Smooth muscle cell of bladder (primary cell): ENCODE measurements around the gene EEF1AKMT4. TPM values are rescaled to one million over a fixed set of nuclear protein-coding genes. Genes with fewer than 3 reads are reported as not detected.

Source experiments
- total RNA-seq: library from RNA; depleted of rRNA; stranded (reverse); fragments of >200 nt; gene quantifications from 2 replicates; pipeline ENCODE4 v1.2.3, GENCODE V29; 2014

EEF1AKMT4 gene
- 3.4 and 4.8 TPM in 2 replicates for total RNA-seq

DNA sequence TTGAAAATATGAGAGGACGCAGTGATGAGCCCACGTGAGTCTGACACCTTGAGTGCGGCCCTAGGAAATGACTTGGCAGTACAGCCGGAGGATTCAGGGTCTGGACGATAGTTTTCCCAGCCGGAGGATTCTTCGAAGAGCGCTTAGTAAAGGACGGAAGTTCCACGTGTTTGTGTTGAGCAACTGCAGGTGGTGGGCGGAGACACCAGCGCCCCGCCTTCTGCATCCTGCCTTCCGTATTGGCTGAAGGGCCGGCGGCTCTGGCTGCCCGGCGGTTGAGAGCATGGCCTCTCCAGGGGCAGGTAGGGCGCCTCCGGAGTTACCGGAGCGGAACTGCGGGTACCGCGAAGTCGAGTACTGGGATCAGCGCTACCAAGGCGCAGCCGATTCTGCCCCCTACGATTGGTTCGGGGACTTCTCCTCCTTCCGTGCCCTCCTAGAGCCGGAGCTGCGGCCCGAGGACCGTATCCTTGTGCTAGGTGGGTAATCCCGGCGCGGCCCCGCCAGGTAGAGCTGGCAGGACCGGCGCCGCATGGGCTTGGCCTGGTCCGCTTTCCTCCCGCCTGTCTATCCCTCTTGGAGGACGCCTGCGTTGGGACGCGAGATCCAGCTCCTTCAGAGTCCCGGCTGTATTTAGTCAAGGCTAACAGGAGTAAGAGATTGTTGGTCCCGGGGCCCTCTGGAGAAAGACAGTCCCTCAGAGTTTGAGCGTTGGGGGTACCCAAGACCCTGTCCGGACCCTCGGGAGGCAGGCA, at the start of gene EEF1AKMT4:
Gene EEF1AKMT4, plus strand, starts transcription at position 261 of the 755 bp plus-strand sequence. Its CDS starts 23 bp downstream, at position 284.

DNA sequence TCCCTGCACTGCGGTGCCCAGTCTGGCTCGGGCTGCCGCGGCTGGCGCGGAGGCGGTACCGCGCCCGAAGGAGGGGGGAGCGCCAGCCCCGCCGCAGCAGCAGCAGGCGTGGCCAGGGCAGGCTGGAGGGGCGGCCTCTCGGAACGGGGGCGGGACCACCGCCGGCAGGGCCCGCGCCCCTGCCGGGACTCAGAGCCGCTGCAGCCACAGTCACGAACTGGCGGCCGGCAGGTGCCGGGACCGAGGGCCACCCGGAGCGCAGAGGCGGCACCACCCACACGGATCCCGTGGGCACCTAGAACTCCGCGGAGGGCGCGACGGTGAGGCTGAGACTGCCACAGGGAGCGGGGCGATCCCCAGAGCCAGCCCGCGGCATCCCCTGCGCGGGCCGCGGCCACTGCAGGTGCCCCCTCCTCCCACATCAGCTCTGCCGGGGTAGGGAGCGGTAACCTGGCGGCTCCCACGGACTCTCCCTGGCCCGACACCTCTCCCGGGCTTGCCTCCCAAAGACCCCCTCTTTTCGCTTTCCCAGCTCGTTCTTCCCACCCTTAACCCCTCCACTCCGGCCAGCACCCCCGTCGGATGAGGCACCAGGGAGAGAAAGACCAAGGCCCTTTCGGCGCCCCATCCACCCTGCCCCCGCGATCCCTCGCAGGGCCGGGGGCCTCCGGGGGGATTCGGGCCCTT, 19.9 kb upstream of the EEF1AKMT4 start, which contains the start of gene VWA5B2:
Gene VWA5B2, plus strand, starts transcription at position 192 of the 687 bp plus-strand sequence. CDS start 944 bp downstream, outside the sequence.

DNA sequence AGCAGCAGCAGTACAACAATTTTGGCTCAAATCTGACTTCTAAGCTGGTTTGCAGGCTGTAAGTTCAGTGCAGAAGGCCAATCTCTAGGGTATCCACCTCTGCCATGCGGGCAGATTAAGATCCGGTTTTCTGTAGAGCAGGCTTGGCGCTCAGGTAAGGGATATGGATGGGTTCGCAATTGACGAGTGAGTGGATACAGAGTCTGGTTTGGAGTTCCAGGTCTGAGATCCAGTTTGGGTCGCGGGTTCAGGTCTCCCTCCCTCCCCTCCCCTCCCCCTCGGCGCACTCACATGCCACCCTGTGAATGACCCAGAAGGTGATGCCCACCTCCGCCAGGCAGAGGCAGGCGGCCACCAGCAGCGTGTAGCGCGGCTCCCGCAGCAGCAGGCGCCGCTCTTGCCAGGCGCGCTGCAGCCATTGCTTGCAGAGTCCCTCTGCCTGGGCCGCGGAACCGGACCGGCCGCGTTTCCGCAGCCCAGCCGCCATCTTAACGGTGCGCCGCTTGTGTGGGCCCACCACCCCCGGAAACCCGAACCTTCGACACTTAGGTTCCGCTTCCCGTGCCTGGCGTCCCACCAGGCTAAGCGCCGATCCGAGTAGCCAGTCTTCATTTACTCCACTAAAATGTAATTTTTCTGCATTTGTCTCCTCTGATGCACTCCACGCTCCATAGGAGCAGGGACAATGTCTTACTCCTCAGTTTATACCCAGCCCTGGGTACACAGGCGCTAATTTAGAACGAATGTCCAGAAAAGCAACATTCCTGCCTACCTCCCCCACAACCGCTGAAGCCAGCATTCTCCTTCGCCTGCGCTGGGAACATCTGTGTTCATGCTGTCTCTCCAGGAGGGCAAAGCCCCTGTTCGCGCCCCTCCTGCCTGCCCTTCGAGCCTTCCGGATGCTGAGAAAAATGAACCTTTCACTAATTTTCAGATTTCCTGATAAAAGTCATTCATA, 739 bp upstream of the EEF1AKMT4 start, which contains the start of gene ALG3:
Gene ALG3, minus strand, starts transcription at position 509 of the 958 bp plus-strand sequence. Its CDS starts 22 bp downstream, at position 487.

DNA sequence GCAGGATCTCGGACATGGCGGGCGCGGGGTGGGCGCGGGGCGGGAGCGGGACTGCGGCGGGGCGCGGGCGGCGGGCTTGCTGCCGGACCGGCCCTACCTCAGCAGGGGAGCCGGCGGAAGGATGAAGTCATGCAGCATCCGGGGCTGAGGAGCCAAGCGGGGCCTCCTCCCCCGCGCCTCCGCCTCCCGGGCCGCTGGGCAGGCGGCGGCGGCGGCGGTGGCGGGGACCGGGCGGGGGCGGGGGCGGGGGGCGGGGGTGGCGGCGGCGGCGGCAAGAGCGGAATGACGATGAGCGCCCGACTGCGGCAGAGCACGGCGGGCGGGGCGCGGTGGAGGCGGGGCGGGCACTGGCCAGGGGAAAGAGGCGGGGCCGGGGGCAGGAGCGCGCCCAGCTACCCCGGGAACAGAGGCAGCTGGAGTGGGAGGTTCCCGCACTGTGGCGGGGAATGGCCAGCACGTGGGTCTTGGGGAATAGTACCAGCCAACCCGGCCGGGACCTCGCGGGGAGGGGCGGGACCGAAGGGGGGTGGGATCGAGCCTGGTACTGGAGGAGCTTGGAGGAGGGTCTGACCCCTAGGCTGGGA, 11.9 kb downstream of the EEF1AKMT4 start, which contains the start of gene CAMK2N2:
Gene CAMK2N2, minus strand, starts transcription at position 284 of the 584 bp plus-strand sequence. Its CDS starts 268 bp downstream, at position 16.

DNA sequence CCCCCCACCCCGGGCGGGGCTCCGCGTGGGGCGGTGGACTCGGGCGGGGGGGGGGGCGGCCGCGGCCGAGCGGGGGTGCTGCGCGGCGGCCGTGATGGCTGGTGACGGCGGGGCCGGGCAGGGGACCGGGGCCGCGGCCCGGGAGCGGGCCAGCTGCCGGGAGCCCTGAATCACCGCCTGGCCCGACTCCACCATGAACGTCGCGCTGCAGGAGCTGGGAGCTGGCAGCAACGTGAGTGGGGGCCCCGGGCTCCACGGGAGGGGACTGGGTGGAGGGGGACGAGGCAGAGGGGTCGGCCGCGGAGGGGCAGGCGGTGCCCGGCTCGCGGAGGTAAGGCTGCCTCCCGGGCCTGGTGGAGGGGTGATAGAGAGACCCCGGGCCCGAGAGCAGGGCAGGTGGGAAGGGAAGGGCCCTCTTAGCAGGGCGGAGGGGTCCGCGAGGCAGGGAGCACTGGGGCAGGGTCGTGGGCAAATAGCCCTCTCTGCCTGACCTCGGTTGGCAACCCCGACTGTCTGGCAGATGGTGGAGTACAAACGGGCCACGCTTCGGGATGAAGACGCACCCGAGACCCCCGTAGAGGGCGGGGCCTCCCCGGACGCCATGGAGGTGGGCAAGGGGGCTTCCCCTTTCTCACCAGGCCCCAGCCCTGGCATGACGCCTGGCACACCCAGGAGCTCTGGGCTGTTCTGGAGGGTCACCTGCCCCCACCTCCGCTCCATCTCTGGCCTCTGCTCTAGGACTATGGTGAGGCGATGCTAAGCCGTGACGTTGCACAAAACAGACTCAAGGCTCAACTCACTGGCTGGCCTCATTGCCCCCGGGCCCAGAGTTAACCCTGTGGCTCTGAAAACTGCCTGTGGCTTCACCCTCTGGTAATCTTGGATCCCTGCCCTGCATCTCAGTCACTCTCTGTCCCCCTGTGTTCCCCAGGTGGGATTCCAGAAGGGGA, 26.8 kb downstream of the EEF1AKMT4 start, which contains the start of gene ECE2:
Gene ECE2, plus strand, starts transcription at position 62 of the 950 bp plus-strand sequence. Its CDS starts 132 bp downstream, at position 194.

DNA sequence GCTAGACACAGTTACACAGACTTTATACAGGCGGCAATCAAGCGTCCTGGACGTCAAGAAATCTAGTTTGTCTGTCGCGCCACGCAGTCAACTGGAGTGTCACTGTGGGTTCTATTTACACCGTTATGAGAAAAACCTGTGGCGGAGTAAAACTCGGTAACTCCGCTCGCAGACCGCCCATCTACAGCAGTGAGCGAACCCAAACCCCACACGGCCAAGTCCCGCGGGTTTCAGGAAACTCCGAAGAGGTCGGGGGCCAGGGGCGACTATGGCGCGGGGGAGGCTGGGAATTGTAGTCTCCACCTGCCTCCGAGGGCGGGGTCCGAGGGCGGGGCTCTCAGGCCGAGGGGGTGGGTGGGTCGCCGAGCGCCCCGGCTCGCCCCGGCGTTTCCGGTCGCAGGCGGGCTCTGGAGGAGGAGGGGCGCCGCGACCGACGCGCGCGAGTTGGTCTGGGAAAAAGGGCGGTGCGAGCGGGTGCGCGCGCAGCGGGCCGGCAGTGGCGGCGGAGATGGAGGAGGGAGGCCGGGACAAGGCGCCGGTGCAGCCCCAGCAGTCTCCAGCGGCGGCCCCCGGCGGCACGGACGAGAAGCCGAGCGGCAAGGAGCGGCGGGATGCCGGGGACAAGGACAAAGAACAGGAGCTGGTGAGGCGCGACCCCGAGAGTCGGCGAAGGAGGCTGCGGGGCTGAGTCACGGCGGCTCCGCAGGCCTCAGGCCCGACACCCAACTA, 49.5 kb downstream of the EEF1AKMT4 start, which contains the start of gene PSMD2:
Gene PSMD2, plus strand, starts transcription at position 483 of the 729 bp plus-strand sequence. Its CDS starts 26 bp downstream, at position 509.

Other genes starting within 250 kb of the EEF1AKMT4 start
- gene ABCC5, start 231.8 kb upstream of the EEF1AKMT4 start, total RNA-seq, result 13.2 and 24.7 TPM in 2 replicates
- gene HTR3D, start 217.9 kb upstream of the EEF1AKMT4 start, total RNA-seq, result not detected in 2 replicates
- not detected in 2 replicates for gene HTR3C, start 196.6 kb upstream of the EEF1AKMT4 start, total RNA-seq
- not detected in 2 replicates for gene HTR3E, start 152.6 kb upstream of the EEF1AKMT4 start, total RNA-seq
- 27.3 and 29.0 TPM in 2 replicates for gene EIF2B5, start 114.3 kb upstream of the EEF1AKMT4 start, total RNA-seq
- gene DVL3, start 94.3 kb upstream of the EEF1AKMT4 start, total RNA-seq, result 26.2 and 44.7 TPM in 2 replicates
- 773 and 801 TPM in 2 replicates for gene AP2M1, start 74.8 kb upstream of the EEF1AKMT4 start, total RNA-seq
- gene ABCF3, start 63.5 kb upstream of the EEF1AKMT4 start, total RNA-seq, result 44.7 and 64.9 TPM in 2 replicates
- gene VWA5B2, start 20.1 kb upstream of the EEF1AKMT4 start, total RNA-seq, result not detected in 2 replicates
- 23.5 and 25.0 TPM in 2 replicates for gene ALG3, start 710 bp upstream of the EEF1AKMT4 start, total RNA-seq
- gene CAMK2N2, start 11.9 kb downstream of the EEF1AKMT4 start, total RNA-seq, result 0.09 and 0.14 TPM in 2 replicates
- gene ECE2, start 26.4 kb downstream of the EEF1AKMT4 start, total RNA-seq, result not detected in 2 replicates
- 391 and 419 TPM in 2 replicates for gene PSMD2, start 49.6 kb downstream of the EEF1AKMT4 start, total RNA-seq
- gene EIF4G1, start 64.9 kb downstream of the EEF1AKMT4 start, total RNA-seq, result 198 and 261 TPM in 2 replicates
- 10.5 and 18.1 TPM in 2 replicates for gene FAM131A, start 87.9 kb downstream of the EEF1AKMT4 start, total RNA-seq
- gene CLCN2, start 111.9 kb downstream of the EEF1AKMT4 start, total RNA-seq, result 3.0 and 3.3 TPM in 2 replicates
- gene POLR2H, start 112.0 kb downstream of the EEF1AKMT4 start, total RNA-seq, result 63.6 and 81.2 TPM in 2 replicates
- 0.14 and 0.18 TPM in 2 replicates for gene THPO, start 128.5 kb downstream of the EEF1AKMT4 start, total RNA-seq
- 1.4 and 1.9 TPM in 2 replicates for gene CHRD, start 130.4 kb downstream of the EEF1AKMT4 start, total RNA-seq